Ishikawa (cell line): Measurements from ENCODE around the gene DNMT3A.

Source experiments
- CEBPB ChIP-seq: IDR thresholded peaks from 2 replicates; pipeline ENCODE4 v1.6.1; 2012
- CREB1 ChIP-seq: IDR thresholded peaks from 2 replicates; pipeline ENCODE4 v1.6.1; 2012; ENCODE audit warnings: low read depth
- EGR1 ChIP-seq: IDR thresholded peaks from 2 replicates; pipeline ENCODE4 v1.6.1; 2012
- EP300 ChIP-seq: IDR thresholded peaks from 2 replicates; pipeline ENCODE4 v1.6.1; 2012; ENCODE audit warnings: borderline replicate concordance
- FOXM1 ChIP-seq: IDR thresholded peaks from 2 replicates; pipeline ENCODE4 v1.6.1; 2012; ENCODE audit warnings: low read depth, borderline replicate concordance
- MAX ChIP-seq: IDR thresholded peaks from 2 replicates; pipeline ENCODE4 v1.6.1; 2012
- NFIC ChIP-seq: IDR thresholded peaks from 2 replicates; pipeline ENCODE4 v1.6.1; 2012
- RAD21 ChIP-seq: IDR thresholded peaks from 2 replicates; pipeline ENCODE4 v1.6.1; 2012; ENCODE audit warnings: low read depth
- REST ChIP-seq: IDR thresholded peaks from 2 replicates; pipeline ENCODE4 v1.6.1; 2012; ENCODE audit warnings: low read depth, mild to moderate bottlenecking
- TAF1 ChIP-seq: IDR thresholded peaks from 2 replicates; pipeline ENCODE4 v1.6.1; 2012; ENCODE audit warnings: low read depth, mild to moderate bottlenecking
- TCF12 ChIP-seq: IDR thresholded peaks from 2 replicates; pipeline ENCODE4 v1.6.1; 2012; ENCODE audit warnings: low read depth
- TEAD4 ChIP-seq: IDR thresholded peaks from 2 replicates; pipeline ENCODE4 v1.6.1; 2012
- USF1 ChIP-seq: IDR thresholded peaks from 2 replicates; pipeline ENCODE4 v1.6.1; 2012
- YY1 ChIP-seq: IDR thresholded peaks from 2 replicates; pipeline ENCODE4 v1.6.1; 2012; ENCODE audit warnings: low read depth
- ZBTB7A ChIP-seq: IDR thresholded peaks from 2 replicates; pipeline ENCODE4 v1.6.1; 2012; ENCODE audit warnings: low read depth

The DNMT3A gene

GRCh38 chr2:25226827-25227226 lies 114.9 kb downstream of the DNMT3A start:
- TF ChIP-seq FOXM1 = no peak
- TF ChIP-seq EP300 = no peak
- TF ChIP-seq EGR1 = no peak
- TF ChIP-seq TCF12 = no peak

GRCh38 chr2:25222477-25223121 lies 119.1 kb downstream of the DNMT3A start:
- TF ChIP-seq NFIC = no peak
- no peak for TF ChIP-seq TAF1
- no peak for TF ChIP-seq YY1
- TF ChIP-seq TEAD4 = no peak
- no peak for TF ChIP-seq ZBTB7A
- TF ChIP-seq CEBPB = no peak
- TF ChIP-seq FOXM1 = no peak
- TF ChIP-seq TCF12 = no peak
- no peak for TF ChIP-seq EP300
- no peak for TF ChIP-seq EGR1
- TF ChIP-seq USF1 = no peak
- TF ChIP-seq MAX = no peak
- no peak for TF ChIP-seq RAD21
- TF ChIP-seq CREB1 = no peak
- TF ChIP-seq REST = no peak

- TF ChIP-seq EP300 (no peak), EGR1 (no peak), TCF12 (no peak), MAX (no peak), YY1 (no peak), FOXM1 (no peak), REST (no peak), CEBPB (no peak), TEAD4 (no peak), CREB1 (no peak), NFIC (no peak), USF1 (no peak), ZBTB7A (no peak)
Measured at GRCh38 chr2:25221579-25221978, 120.1 kb downstream of the DNMT3A start.

- TF ChIP-seq MAX (no peak), TCF12 (no peak), CEBPB (no peak), ZBTB7A (no peak), CREB1 (no peak), TAF1 (no peak), YY1 (no peak), RAD21 (no peak), USF1 (no peak), EP300 (no peak), EGR1 (no peak), NFIC (no peak), FOXM1 (no peak)
Measured at GRCh38 chr2:25220313-25220712, 121.4 kb downstream of the DNMT3A start.

- no peak for TF ChIP-seq USF1
- TF ChIP-seq EP300 = no peak
- TF ChIP-seq EGR1 = no peak
- no peak for TF ChIP-seq CEBPB
- TF ChIP-seq RAD21 = no peak
- no peak for TF ChIP-seq MAX
- TF ChIP-seq TEAD4 = no peak
- no peak for TF ChIP-seq ZBTB7A
- no peak for TF ChIP-seq TCF12
Measured at GRCh38 chr2:25219621-25220020, 122.1 kb downstream of the DNMT3A start.
